ENCODE results near the gene IQGAP2. TPM values are rescaled to one million over a fixed set of nuclear protein-coding genes. Genes with fewer than 3 reads are reported as not detected.

IQGAP2 gene
- total and polyA plus RNA-seq, 9 of the 15 experiments (the other 6 are each of a cell fraction or from before 2014, with no cell fraction given): 8.7 to 23.2 (median 17.4) TPM

- no peak for TF ChIP-seq JUN (IDR thresholded peaks at IDR 0.05; ENCODE audit: borderline replicate concordance, low read depth, low read length)
- TF ChIP-seq JUN (CRISPR knock-in tag; IDR thresholded peaks at IDR 0.05; ENCODE audit: borderline replicate concordance): no peak
Observed at GRCh38 chr5:76598531-76598930, 195.4 kb downstream of the IQGAP2 start (continued).

- CTCF ChIA-PET (ENCODE audit: low intra/inter-chr PET ratio): interaction anchor here (1.0 to 4.1 kb wide), 5 partner anchors 38 to 415 kb away, joined by 3 to 42 read pairs (median 9); no protein-coding TSS in a partner anchor
- POLR2A ChIA-PET: no interaction called here
- no peaks in the 10 kb centered on the region for H3K9me3 ChIP-seq (replicated peaks; ENCODE audit: control insufficient read depth, insufficient read depth, low read depth, low read length)
- H3K9me1 ChIP-seq (ENCODE audit: control insufficient read depth, insufficient read depth, low read length): no peaks in the 10 kb centered on the region
- no peaks in the 10 kb centered on the region for H3K36me3 ChIP-seq (ENCODE audit: control insufficient read depth, insufficient read depth, low read length)
- H3K27me3 ChIP-seq (ENCODE audit: control insufficient read depth in 2 of 2, insufficient read depth in 2 of 2, low read length in 2 of 2): no peaks in the 10 kb centered on the region
- H3K79me2 ChIP-seq (ENCODE audit: control insufficient read depth, insufficient read depth, low read length): no peaks in the 10 kb centered on the region
- H4K20me1 ChIP-seq (replicated peaks; ENCODE audit: control insufficient read depth, insufficient read depth, low read length): no peaks in the 10 kb centered on the region
- DNase-seq (ENCODE audit: extremely low read depth in 1 of 4, low spot score in 3 of 4) (no peak), FAIRE-seq (no peak), ATAC-seq (no peak)
- H3K4me3 ChIP-seq: no peak overlapping the region
- intact Hi-C loops (cut with micrococcal nuclease): loop anchor here (1.0 to 5.0 kb wide), 5 partner anchors 41 to 416 kb away; partner anchors contain the start of gene F2R
- no peak overlapping the region for H2AFZ ChIP-seq (ENCODE audit: low read depth, low read length)
- no peak overlapping the region for H3K4me2 ChIP-seq (ENCODE audit: insufficient read depth, low read length)
- BruUV-seq (replicated peaks): no TSS peak
- in situ Hi-C loops (cut with MboI): loop anchor here (5.0 to 10.0 kb wide), 2 partner anchors 42 to 414 kb away; no protein-coding TSS in a partner anchor
- 16% methylated on average over 4 of the region's 4 CpGs for WGBS (ENCODE audit: insufficient coverage, low coverage, missing lambda C conversion rate)
- no peak overlapping the region for H3K9ac ChIP-seq (ENCODE audit: insufficient read depth in 1 of 2, low read depth in 2 of 2, low read length in 2 of 2)
- no peaks in the 10 kb centered on the region for H3K4me1 ChIP-seq (replicated peaks in 1 of 2; ENCODE audit: control insufficient read depth in 2 of 2, insufficient read depth in 2 of 2, low read length in 2 of 2)
- no peak for TF ChIP-seq ZNF507 (tag; conservative IDR thresholded peaks at IDR 0.05)
- no peak for TF ChIP-seq HCFC1 (IDR thresholded peaks at IDR 0.05; ENCODE audit: low read depth, low read length)
- no peak for TF ChIP-seq RHOXF2B (CRISPR knock-in tag; conservative IDR thresholded peaks at IDR 0.05)
- no peak for TF ChIP-seq ZNF384 (IDR thresholded peaks at IDR 0.05; ENCODE audit: low read depth, low read length)
- no peak for TF ChIP-seq TCF3 (CRISPR knock-in tag; IDR thresholded peaks at IDR 0.05)
- no peak for TF ChIP-seq RBBP5 (IDR thresholded peaks at IDR 0.05; ENCODE audit: borderline replicate concordance, insufficient read depth, low read length, poor library complexity, severe bottlenecking)
- no peak for TF ChIP-seq E2F3 (CRISPR knock-in tag; IDR thresholded peaks at IDR 0.05)
- no peak for TF ChIP-seq ZNF644 (tag; IDR thresholded peaks at IDR 0.05; ENCODE audit: low read depth)
- TF ChIP-seq NFATC3 (IDR thresholded peaks at IDR 0.05): no peak
- no peak for TF ChIP-seq ZNF280B (CRISPR knock-in tag; IDR thresholded peaks at IDR 0.05)
- no peak for TF ChIP-seq FOXK1 (CRISPR knock-in tag; IDR thresholded peaks at IDR 0.05; ENCODE audit: borderline replicate concordance)
- no peak for TF ChIP-seq ATF4 (CRISPR knock-in tag; IDR thresholded peaks at IDR 0.05)
- TF ChIP-seq SREBF2 (CRISPR knock-in tag; IDR thresholded peaks at IDR 0.05): no peak
- TF ChIP-seq ZNF75A (CRISPR knock-in tag; IDR thresholded peaks at IDR 0.05): no peak
- no peak for TF ChIP-seq CBFA2T2 (conservative IDR thresholded peaks at IDR 0.05)
- TF ChIP-seq IRF9 (tag; IDR thresholded peaks at IDR 0.05): no peak
- TF ChIP-seq ZBTB12 (CRISPR knock-in tag; IDR thresholded peaks at IDR 0.05): no peak
- no peak overlapping the region for H3K27ac ChIP-seq (ENCODE audit: extremely low read depth, low read depth, low read length)
Observed at GRCh38 chr5:76600716-76601115, 197.6 kb downstream of the IQGAP2 start.
